GM18511 (cell line): Measurements from ENCODE around the gene TXLNG.

Experiments used
- ATAC-seq: cut with Tn5 transposase; IDR thresholded peaks from one replicate; pipeline ENCODE4 v1.9.1; 2021; ENCODE audit warnings: mild to moderate bottlenecking, moderate library complexity; ENCODE audit not compliant: unreplicated experiment

Gene TXLNG

DNA sequence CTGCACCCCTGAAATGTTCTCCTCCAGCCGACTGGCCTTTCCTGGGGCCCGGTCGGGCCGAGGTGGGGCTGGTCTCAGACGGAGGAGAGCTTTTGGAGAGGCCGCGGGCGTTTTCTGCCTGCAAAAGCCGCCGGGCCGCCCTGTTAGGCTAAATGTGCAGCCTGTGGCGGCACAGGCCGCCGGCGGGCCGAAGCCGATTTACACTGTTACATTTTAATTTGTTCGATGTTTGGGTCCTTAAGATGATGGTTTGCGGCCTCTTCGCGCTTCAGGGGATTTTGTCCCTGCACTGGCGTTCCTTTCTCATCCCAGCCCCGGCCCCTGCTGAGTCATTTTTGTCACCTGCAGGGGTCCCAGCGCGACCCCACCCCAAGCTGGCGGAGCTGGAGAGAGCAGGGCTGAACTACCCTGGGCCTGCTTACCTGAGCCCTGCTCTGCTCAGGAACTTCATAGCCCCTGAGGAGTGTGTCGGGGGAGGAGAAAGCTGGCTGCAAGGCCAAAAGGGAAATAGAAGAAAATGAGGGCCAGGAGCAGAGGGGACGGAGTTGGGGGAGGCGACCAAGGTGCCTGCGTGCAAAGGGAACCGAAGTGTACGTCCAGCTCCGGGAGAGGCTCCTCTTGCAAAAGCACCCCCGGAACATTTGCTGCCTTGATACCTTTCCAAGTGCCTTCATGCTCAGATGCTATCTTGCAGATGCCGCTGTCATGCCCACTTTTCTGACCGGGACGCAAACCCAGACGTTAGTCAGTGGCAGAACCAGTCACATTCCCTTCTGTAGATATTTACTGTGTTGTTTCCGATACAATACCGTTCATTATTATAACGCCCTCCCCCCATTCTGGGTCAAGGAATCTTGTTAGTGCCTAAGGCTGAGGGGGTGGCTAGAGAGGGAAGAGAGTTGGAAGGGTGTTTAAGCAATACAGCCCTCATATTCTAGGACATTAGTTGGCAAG lies 84.9 kb downstream of the TXLNG start:
- peak; percentile 20 for ATAC-seq

DNA sequence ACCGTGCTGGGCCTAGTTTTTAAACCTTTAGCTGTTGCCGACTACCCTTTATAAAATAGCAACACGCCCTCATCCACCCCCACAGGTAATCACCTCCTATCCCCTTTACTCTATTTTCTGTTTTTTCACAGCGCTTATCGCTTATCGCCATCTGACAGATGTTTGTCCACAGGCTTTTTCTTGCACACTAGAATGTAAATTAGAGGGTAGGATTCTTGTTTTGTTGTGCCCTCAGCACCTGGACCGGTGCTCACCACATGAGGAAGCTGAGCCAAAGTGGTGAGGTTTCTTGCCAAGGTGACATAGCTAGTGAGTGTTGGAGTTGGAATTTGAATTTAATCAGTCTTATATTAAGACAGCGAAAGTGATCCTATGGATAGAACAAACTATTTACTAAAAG lies 86.8 kb downstream of the TXLNG start:
- ATAC-seq: no peak

DNA sequence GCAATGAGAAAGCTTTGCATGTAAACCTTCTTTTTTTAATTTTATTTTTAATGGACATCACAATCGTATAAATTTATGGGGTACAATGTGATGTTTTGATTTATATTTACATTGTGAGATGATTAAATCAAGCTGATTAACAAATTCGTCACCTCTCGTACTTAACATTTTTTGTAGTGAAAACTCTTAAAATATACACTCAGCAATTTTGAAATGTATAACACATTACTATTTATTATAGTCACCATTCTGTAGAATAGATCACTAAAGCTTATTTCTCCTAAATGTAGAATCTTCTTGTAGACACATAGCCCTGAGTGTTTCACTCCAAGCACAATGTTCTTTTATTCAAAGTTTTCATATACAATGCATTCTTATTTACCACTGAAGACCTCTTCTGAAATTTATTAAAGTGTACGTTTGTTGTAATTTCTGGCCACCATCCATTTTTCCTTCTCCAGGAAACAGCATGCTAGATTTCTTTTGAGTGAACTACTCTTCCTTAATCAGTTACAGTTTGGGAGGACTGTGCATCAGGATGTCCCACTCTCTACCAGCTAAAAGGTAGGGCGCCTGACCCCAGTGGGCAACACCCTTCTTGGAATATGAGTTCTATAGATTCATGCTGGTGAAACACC lies 88.3 kb downstream of the TXLNG start:
- ATAC-seq: no peak

DNA sequence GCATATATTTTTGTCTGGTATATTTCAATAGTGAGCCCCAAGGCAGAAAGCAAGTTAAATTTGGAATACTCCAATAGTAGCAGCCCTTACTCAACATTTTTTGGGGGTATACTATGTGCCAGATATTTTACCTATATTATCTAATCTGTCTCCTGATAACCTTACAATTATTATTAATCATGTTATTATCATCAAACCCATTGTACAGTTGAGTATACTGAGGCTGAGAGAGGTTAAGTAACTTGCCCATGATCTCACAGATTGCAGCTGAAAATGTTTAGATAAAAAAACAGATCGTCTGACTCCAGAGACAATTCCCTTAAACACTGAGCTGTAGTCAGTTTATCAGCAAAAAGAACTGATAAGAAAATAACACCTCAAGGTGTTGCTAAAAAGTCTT lies 90.4 kb downstream of the TXLNG start:
- no peak for ATAC-seq

DNA sequence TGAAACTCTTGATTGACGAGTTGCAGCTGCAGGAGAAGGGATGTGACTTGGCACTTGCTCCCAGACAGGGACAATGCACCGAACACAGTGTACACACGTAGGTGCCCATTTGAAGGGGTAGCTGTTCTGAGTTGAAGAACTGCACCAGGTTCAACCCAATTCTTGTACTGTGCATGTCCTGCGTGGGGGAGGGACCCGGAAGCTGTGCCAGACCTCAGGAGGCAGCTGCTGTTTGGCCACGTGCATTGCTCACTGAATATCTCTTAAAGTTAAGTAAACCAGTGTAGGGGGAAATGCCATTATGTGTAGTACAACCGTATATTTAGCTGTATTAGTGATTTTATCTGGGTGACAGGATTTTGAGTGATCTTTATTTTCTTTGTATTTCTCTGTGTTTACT lies 95.9 kb downstream of the TXLNG start:
- ATAC-seq: no peak

DNA sequence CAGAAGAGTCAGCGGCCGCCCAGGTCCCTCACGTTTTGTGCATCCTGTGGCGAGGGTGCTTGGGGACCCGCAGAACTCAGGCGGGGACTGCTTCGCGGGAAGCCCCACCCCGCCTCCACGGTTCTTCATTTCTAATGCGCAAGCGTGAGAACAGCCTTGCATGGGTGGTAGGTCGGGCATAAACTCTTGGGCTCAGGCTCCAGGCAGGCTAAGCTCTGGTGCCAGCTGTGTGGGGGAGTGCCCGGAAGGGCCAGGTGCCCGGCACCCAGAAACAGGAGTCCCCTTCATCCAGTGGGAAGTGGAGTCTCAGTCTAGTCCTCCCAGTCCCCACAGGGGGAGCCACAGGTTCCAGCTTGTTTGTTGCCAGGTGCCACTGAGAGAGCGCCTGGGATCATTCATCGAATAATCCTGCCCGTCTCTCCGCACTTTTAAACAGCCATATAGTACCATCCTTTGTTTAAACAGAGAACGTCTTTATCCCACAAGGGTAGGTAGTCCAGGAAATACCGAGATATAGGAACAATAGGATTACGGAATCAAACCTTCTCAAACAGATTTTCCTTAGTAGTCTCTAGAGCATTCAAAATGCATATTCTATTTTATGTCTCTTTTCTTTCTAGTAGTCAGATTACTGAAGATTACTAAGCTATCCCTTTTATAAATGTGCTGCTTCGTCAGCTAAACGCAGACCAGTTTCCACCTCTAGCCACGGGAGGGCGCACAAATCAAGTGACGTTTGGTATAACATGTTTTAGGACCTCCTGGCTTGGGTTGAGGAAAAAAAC lies 96.6 kb downstream of the TXLNG start:
- ATAC-seq: peak; percentile 66

DNA sequence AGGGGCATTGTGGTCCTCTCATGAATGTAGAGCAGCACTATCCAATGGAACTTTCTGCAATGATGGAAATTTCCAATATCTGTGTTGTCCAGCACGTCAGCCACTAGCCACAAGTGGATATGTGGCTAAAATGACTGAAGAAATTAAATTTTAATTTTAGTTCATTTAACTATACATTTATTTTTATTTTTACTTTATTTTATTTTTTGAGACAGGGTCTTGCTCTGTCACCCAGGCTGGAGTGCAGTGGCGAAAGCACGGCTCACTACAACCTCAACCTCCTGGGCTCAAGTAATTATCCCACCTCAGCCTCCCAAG lies 97.2 kb downstream of the TXLNG start:
- no peak for ATAC-seq

DNA sequence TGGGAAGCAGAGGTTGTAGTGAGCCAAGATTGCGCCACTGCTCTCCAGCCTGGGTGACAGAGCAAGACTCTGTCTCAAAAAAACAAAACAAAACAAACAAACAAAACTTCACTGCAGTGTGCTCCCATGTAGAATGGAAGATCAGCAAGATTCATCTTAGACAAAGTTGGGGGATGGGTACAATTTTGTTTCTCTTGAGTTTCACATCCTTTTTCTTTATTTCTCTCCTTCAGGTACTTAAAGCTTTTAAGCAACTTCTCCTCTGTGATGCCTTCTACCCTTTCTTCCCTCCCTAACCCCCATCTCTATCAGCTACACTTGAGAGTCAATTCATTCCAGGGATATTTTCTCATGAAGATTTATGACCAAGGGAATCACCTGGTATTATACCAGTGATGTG lies 99.4 kb downstream of the TXLNG start:
- ATAC-seq: no peak

DNA sequence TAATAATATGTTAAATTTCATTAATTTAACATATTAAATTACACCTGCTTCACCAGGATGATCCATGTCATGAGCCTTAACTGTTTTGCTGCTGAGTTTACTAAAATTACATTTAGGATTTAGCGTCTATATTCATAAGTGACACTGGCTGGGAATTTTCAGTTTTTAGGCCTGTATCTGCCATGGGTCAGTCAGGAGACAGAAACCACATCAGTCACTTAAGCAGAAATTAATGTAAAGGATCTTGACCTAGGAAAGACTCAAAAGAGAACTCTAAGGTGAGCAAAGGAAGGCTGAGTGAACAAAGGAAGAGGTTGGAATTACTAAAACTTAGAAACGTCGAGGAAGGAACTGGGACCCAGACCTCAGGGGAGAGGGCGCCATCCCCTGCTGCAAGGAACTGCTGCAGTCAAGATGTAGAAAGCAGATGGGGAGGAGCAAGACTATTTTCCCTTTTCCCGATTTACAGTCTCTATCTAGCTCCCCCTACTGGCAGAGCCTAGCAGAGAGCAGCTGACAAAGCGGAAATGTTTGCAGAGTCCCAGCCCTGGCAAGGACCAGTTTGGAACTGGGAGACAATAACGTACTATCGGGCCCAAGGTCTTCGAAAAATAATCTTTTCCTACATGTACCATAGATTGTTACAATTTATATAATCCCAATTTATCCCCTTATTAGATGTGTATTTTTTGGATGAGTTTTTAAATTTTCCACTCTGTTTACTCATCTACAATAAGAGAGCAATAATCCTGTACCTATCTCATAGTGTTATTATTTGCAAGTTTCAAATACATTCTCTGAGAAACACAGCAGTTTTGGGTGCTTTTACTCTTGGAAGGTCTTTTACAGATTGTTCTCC lies 106.5 kb downstream of the TXLNG start:
- peak; percentile 87 for ATAC-seq
